LHCN-M2 (cell line): Measurements from ENCODE around the gene TPSB2. TPM values are rescaled to one million over a fixed set of nuclear protein-coding genes. Genes with fewer than 3 reads are reported as not detected.

Experiments
- DNase-seq: peaks from one replicate; pipeline ENCODE4 v3.0.0-alpha.2; 2012; ENCODE audit warnings: low read depth
- total RNA-seq: library from RNA; depleted of rRNA; stranded (reverse); fragments of >200 nt; gene quantifications from 2 replicates; pipeline ENCODE4 v1.2.3, GENCODE V29; 2014

The TPSB2 gene
- total RNA-seq, 1 experiment from 2014 or later = not detected

DNA sequence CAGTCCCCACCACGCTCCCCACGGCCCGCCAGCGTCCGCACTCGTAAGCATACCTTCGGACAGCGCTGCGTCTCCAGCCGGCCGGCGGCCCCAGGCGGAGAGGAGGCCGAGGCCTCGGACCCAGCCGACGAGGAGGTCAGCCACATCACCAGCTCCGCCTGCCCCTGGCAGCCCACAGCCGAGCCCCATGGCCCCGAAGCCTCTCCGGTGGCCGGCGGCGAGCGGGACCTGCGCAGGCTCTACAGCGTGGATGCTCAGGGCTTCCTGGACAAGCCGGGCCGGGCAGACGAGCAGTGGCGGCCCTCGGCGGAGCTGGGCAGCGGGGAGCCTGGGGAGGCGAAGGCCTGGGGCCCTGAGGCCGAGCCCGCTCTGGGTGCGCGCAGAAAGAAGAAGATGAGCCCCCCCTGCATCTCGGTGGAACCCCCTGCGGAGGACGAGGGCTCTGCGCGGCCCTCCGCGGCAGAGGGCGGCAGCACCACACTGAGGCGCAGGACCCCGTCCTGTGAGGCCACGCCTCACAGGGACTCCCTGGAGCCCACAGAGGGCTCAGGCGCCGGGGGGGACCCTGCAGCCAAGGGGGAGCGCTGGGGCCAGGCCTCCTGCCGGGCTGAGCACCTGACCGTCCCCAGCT lies 9.8 kb downstream of the TPSB2 start:
- no peak for DNase-seq

DNA sequence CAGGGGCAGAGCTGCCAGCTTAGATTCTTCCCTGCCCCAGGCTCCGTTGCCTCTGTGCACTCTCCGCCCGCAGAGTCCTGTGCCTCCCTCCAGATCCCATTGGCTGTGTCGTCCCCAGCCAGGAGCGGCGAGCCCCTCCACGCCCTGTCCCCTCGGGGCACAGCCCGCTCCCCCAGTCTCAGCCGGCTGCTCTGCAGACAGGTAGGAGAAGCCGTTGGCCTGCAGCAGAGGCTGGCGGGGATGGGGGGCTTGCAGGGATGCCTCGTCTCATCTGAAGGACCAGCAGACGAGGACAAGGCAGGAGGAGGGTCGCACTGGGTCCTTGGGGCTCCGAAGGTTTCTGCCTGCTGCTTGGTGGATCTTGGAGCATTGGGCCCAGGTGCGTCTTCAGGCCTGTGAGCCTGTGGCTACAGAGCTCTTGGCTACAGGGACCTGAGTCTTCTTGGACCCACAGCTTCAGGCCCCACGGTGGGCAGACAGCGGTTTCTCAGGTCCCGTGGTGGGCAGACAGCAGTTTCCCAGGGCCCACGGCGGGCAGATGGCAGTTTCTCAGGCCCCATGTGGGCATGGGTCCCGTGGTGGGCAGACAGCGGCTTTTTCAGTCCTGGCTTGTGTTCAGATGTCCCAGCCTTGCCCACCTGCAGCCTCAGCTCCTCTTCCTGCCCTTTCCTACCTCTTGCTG lies 10.9 kb downstream of the TPSB2 start:
- DNase-seq = no peak

DNA sequence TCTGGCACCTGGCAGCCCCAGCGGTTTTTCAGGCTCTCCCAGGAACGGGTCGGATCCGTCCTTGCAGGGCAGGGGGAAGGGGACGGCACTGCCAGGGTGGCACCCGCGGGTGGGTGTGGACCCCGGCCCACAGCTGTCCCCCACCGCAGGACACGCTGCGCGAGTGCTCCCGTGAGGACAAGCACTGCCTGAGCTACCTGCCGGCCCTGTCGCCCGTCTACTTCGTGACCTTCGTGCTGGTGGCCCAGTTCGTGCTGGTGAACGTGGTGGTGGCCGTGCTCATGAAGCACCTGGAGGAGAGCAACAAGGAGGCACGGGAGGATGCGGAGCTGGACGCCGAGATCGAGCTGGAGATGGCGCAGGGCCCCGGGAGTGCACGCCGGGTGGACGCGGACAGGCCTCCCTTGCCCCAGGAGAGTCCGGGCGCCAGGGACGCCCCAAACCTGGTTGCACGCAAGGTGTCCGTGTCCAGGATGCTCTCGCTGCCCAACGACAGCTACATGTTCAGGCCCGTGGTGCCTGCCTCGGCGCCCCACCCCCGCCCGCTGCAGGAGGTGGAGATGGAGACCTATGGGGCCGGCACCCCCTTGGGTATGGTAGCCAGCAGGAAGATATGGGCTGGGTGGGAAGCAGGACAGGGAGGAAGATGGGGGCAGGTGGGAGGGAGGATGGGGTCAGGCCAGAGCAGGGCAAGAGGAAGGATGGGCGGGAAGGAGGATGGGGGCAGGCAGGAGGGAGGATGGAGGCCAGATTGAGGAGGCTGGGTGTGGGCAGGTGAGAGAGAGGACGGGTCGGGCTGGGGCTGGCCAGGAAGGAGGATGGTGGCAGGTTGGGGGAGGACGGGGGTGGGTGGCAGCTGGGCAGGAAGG lies 11.7 kb downstream of the TPSB2 start:
- DNase-seq = no peak

DNA sequence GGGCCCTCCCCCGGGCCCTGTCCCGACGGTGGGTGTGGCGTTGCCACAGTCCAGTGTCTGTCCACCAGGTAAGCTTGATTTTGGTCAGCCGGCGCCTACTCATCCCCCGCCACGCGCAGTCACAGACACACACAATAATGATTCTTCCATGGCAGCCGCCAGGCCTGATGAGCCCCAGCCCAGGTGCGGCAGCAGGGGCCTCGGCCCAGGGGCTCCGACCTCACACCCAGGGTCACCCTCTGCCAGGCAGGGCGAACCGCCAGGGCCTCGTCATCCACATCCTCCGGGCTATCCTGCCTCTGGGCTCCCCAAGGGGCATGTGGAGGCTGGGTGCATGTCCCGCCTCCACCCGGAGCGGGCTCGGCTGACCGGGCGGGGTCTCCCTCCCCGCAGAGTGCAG lies 12.5 kb downstream of the TPSB2 start:
- no peak for DNase-seq

DNA sequence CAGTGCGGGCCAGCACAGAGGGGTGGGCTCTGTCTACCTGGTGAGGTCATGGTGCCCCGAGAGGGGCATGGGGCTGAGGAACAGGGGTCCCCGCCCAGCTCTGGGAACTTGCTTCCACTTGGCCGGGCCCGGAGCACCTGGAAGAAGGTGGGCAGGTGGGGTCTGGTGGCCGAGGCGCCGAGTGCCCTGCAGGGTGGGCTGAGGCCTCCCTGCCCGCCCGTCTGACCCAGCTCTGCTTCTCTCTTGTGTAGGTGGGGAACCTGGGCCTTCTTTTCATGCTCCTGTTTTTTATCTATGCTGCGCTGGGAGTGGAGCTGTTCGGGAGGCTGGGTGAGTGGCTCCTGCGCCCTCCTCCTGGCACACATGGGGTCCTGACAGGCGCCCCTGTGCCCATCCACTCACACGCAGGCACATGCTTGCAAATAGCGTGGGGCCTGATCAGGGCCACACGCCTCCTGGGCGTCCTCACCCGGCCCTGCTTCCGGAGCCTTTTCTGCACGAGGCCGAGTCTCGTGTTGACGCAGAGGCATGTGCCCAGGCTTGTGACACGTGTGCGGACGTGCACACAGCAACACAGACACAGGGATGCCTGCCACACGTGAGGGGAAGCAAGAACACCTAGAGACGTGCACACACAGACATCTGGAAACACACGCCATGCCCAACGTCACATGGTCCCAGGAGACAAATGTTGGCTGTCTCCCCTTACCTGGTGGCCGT lies 13.1 kb downstream of the TPSB2 start:
- no peak for DNase-seq

DNA sequence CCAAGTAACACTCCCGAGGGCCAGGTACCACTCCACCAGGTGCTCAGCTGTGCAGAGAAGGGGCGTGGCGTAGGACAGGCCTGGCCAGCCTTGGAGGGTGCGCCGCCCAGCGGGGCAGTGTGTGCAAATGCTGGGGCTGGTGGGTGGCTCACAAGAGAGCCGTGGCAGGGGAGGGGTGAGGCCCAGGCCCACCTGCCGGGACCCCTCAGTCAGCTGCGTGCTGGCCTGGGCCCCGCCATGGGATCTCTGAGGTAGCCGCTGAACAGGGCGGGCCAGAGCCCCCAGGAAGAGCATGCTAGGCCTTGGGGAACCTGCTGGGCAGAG lies 13.7 kb downstream of the TPSB2 start:
- no peak for DNase-seq

DNA sequence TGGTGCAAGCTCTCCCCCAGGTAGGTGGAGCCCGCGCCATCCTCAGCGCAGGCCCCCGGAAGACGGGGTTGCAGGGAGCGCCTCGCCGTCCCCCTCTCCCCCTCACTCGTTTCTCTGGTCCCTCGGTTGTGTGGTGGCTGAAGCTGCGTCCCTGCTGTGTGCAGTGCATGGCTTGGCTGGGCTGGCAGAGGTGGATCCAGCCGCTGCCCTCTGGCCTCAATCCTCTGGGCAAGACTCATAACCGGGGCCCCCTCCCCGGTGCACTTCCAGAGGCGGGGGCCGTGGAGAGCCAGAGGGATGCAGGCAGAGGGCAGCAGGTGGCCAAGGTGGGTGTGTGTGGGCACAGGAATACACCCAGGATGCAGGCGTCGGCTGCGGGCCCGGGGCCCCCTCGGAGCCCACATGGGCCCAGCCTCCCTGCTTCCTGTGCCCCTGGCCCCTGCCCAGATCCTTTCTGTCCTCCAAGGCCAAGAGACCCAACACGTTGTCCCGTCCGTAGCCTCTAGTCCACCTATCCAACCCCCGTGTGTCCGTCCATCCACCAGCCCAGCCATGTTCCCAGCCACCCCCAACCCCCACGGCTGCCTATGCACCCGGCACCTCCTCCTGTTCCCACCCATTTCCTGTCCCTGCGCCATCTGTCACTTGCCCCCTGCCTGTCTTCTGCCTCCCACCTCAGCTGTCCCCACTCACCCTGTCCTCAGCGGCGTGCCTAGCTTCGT lies 14.2 kb downstream of the TPSB2 start:
- no peak for DNase-seq

DNA sequence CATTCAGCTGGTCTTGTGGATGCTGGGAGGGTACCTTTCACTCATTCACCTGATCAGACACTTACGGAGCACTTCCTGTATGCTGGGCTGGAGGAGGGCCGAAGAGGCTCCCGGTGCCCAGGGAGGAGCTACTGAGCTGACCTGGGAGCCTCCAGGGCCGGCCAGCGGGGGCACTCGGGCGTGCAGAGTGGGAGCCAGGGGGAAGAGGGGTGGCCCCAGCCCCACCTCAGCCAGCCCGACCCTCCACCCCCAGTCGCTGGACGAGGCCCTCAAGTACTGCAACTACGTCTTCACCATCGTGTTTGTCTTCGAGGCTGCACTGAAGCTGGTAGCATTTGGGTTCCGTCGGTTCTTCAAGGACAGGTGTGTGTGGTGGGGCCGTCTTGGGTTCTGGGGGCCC lies 15.3 kb downstream of the TPSB2 start:
- DNase-seq = no peak

DNA sequence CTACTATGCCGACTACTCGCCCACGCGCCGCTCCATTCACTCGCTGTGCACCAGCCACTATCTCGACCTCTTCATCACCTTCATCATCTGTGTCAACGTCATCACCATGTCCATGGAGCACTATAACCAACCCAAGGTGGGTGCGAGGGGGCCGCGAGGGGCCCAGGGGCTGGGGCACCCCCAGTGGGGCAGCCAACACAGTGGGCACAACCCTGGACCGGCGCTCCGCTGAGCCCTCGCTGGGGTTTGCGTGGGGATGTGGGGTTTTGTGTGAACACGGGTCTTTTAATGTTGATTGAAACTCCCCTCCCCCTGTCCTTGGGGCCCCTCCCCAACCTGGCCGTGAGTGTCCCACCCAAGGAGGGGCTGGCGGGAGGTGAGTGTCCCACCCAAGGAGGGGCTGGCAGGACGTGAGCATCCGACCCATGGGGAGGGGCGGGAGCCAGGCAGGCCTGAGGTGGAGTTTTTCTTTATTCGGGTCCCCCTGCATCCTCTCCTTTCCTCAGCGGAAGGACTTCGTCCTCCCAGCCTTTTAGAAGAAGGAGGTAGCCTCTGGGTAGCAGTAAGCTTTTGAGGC lies 16.1 kb downstream of the TPSB2 start:
- no peak for DNase-seq

DNA sequence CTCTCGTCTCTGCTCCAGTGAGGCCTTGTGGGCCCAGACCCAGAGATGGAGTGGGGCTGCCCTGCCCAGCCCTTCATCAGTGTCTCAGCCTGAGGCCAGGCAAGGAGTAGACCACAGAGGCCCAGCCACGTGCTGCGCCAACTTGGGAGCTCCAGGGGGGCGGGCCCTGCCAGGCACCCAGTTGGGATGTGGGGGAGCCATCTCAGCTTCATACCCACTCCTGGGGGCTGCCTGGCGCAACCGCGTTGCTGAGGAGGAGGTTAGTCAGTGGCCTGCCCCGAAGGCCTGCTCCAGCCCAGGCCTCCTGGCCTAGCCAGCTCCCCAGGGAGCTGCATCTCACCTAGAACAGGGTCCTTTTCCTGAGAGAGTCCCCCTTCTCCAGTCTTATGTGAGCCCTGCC lies 16.8 kb downstream of the TPSB2 start:
- DNase-seq = no peak

DNA sequence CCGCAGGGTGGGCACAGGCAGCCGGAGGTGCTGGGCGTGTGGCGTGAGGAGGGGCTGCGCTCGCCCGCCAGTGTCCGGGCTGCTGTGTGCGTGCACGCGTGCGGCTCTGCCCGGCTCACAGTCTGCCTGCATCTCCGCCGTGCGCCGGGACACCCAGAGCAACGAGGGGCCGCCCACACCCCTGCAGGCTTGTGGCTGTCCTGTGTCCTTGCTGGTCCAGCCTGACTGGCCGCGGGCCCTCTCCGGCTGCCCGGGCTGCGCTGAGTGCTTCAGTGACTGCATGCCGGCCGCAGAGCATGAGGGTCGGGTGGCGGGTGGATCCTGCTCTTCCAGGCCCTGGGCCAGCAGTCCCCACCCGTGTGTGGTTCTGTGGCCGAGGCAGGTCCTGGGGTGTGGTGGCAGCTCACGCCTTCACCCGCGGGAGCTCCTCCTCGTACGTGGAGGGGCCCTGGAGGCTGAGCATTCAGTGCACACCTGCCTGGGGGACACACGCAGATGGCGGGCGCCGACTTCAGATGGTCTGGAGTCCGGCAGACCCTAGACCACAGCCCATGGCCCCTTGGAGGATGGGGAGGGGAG lies 17.3 kb downstream of the TPSB2 start:
- no peak for DNase-seq

DNA sequence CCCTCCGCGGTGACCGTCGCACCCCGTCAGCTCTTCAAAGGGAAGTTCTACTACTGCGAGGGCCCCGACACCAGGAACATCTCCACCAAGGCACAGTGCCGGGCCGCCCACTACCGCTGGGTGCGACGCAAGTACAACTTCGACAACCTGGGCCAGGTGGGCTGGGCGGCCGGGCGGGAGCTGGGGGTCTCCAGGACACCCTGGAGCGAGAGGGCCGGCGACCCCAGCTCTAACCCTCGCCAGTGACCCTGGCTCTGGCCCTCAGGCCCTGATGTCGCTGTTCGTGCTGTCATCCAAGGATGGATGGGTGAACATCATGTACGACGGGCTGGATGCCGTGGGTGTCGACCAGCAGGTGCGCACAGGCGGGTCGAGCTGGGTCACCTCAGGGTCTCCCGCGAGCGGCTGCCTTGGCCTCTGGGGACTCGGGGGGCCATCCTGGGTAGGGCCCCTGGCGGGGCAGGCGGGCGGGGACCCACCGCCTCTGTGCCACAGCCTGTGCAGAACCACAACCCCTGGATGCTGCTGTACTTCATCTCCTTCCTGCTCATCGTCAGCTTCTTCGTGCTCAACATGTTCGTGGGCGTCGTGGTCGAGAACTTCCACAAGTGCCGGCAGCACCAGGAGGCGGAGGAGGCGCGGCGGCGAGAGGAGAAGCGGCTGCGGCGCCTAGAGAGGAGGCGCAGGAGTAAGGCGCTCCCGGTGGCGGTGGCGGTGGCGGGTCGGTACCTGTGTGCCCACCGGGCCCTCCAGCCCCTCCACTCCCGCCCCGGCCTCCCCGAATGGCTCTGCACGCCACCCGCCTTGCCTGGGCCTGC lies 18.3 kb downstream of the TPSB2 start:
- no peak for DNase-seq

DNA sequence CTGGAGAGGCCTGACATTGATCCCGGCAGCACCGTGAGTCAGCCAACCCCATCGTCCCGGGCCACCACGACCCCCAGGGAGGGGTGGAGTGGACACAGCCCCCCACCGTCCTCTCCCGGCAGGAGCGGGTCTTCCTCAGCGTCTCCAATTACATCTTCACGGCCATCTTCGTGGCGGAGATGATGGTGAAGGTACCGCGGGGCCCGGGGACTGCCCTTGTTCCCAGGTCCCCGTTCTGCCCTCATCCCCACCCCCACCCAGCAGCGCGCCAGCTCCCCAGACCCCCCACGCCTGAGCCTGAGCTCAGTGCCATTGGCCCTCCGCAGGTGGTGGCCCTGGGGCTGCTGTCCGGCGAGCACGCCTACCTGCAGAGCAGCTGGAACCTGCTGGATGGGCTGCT lies 19.5 kb downstream of the TPSB2 start:
- no peak for DNase-seq

DNA sequence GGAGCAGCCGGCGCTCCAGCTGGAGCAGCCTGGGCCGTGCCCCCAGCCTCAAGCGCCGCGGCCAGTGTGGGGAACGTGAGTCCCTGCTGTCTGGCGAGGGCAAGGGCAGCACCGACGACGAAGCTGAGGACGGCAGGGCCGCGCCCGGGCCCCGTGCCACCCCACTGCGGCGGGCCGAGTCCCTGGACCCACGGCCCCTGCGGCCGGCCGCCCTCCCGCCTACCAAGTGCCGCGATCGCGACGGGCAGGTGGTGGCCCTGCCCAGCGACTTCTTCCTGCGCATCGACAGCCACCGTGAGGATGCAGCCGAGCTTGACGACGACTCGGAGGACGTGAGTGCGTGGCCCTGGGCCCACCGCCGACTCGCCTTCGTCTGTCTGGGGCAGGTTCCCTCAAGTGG lies 20.9 kb downstream of the TPSB2 start:
- no peak for DNase-seq

DNA sequence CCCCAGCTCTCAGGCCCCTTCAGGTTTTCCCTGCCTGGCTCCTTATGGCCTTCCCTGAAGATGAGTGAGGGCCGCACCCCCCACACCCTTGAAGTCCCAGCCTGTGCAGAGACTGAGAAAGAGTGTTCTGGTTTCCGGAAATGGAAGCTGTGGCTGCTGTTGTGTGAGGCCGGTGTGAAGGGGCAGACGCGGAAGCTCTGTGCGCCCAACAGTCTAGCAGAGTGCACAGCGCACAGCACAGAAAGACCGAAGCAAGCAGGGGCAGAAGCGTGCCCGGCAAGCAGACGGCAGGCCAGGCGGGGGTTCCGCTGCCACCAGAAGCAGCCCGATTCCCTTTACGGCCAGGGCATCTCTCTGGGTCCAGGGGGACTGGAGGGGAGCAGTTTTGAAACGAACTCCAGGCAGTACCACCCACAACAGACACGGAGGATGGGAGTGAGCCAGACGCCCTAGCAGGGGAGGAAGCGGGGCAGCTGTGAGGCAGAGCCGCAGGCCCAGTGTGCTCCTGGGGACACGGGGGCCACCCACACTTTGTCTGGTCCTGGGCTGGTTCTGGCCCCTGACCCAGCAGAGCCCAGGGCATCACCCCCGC lies 21.6 kb downstream of the TPSB2 start:
- DNase-seq = no peak

DNA sequence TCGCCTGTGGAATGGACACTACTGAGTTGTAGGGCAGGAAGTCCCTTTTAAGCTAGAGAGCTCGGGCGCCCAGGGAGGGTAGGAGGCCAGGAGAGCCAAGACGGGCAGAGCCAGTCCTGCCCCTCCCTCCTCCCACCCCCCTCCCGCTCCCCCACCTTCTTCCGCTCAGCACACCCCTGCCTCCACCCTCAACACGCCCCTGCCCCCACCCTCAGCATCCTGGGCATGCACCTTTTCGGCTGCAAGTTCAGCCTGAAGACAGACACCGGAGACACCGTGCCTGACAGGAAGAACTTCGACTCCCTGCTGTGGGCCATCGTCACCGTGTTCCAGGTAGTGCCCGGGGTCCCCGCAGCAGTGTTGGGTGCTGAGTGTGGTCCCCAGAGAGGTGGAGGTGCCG lies 23.2 kb downstream of the TPSB2 start:
- DNase-seq = no peak

DNA sequence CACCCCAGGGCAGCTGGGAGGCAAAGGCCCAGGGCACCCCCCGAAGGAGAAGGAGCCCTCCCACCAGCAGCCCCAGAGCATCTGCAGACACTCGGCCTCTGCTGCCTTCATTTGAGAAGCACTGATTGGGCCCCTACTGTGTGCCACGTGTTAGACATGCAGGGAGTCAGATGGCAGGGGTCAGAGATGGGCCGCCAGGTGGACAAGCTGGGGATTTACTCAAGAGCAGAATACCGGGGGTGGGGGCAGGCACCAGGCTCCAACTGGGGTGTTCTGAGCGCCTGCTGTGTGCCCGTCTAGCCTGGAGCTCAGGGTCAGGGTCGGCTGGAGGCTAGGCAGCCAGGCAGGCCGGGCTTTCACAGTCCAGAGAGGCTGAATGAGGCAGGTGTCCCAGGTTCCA lies 23.7 kb downstream of the TPSB2 start:
- no peak for DNase-seq

DNA sequence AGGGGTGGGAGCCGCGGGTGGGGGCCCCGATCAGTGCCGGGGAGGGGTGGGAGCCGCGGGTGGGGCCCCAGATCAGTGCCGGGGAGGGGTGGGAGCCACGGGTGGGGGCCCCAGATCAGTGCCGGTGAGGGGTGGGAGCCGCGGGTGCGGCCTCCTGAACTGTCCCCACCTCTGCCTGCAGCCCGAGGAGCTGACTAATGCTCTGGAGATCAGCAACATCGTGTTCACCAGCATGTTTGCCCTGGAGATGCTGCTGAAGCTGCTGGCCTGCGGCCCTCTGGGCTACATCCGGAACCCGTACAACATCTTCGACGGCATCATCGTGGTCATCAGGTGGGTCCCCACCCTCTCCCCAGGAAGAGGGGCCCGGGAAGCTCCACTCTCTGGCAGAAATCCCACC lies 25.1 kb downstream of the TPSB2 start:
- DNase-seq = no peak

DNA sequence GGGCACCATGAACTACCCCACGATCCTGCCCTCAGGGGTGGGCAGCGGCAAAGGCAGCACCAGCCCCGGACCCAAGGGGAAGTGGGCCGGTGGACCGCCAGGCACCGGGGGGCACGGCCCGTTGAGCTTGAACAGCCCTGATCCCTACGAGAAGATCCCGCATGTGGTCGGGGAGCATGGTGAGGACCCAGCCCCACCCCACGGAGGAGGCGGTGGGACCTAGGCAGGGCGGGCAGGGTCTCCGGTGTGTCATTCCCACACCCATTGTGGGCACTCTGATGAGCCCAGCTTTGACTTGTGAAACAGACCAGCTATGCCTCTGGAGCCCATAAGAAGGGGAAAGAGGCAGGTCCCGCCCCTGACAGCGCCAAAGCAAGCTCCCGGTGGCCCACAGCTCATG lies 27.7 kb downstream of the TPSB2 start:
- no peak for DNase-seq

DNA sequence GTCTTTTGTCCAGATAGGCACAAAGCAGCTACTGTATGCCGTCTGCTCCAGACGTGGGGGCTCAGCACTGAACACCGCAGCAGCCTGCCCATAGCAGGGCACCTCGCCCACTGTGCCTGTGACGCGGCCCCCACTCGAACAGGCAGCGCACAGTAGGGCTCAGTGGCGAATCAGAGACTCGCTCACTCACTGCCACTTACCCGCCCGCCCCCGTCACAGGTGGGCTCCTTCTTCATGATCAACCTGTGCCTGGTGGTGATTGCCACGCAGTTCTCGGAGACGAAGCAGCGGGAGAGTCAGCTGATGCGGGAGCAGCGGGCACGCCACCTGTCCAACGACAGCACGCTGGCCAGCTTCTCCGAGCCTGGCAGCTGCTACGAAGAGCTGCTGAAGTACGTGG lies 28.5 kb downstream of the TPSB2 start:
- no peak for DNase-seq
